Natural killer cell (primary cell): ENCODE measurements around the gene ARAP1. TPM values are rescaled to one million over a fixed set of nuclear protein-coding genes. Genes with fewer than 3 reads are reported as not detected.

Source experiments
- ATAC-seq, 3 donors: fragments of 150-1000 bp in 2 of 3; fragments of 200-7000 bp in 1 of 3; cut with Tn5 transposase; 1 replicate in 1 of 3; 2 replicates in 2 of 3; pipeline ENCODE4 v1.10.0; 2021; ENCODE audit warnings: mild to moderate bottlenecking in 2 of 3, moderate library complexity in 2 of 3
- DNase-seq, 2 donors: peaks; one replicate each; pipeline versions ENCODE4 v3.0.0 to v3.0.0-alpha.2; 2013 to 2021; ENCODE audit warnings: mixed read lengths in 1 of 2
- H3K27ac ChIP-seq: one replicate; pipeline ENCODE4 v1.5.1; 2013; ENCODE audit warnings: mild to moderate bottlenecking, low read length
- H3K27me3 ChIP-seq: one replicate; pipeline ENCODE4 v1.6.1; 2013; ENCODE audit warnings: low read length; ENCODE audit not compliant: control insufficient read depth, insufficient read depth
- H3K36me3 ChIP-seq: one replicate; pipeline ENCODE4 v1.6.1; 2013; ENCODE audit warnings: low read length; ENCODE audit not compliant: control insufficient read depth, insufficient read depth
- H3K4me1 ChIP-seq: one replicate; pipeline ENCODE4 v1.6.1; 2013; ENCODE audit warnings: low read length; ENCODE audit not compliant: control insufficient read depth, insufficient read depth
- H3K4me3 ChIP-seq: one replicate; pipeline ENCODE4 v1.5.1; 2013; ENCODE audit warnings: low read length
- H3K9me3 ChIP-seq: one replicate; pipeline ENCODE4 v1.6.1; 2013; ENCODE audit warnings: low read length; ENCODE audit not compliant: control insufficient read depth, insufficient read depth
- H3K27ac Mint-ChIP-seq, 2 donors: one replicate each; pipeline ENCODE4 v1.8.0; 2022; ENCODE audit warnings: mild to moderate bottlenecking in 2 of 2, mixed read lengths in 2 of 2, moderate library complexity in 1 of 2
- H3K27me3 Mint-ChIP-seq, 2 donors: one replicate each; pipeline ENCODE4 v1.8.0; 2022; ENCODE audit warnings: low read depth in 2 of 2, mixed read lengths in 2 of 2
- H3K36me3 Mint-ChIP-seq: one replicate; pipeline ENCODE4 v1.8.0; 2022; ENCODE audit warnings: mixed read lengths
- H3K4me1 Mint-ChIP-seq, 2 donors: one replicate each; pipeline ENCODE4 v1.8.0; 2022; ENCODE audit warnings: mixed read lengths in 2 of 2
- H3K4me3 Mint-ChIP-seq: one replicate; pipeline ENCODE4 v1.8.0; 2022; ENCODE audit warnings: mild to moderate bottlenecking, moderate library complexity, mixed read lengths
- H3K9me3 Mint-ChIP-seq, 2 donors: one replicate each; pipeline ENCODE4 v1.8.0; 2022; ENCODE audit warnings: mixed read lengths in 2 of 2
- WGBS: methylation state at CpG from one replicate; pipeline ENCODE4 v1.1.7; 2013; ENCODE audit warnings: missing lambda C conversion rate; ENCODE audit not compliant: insufficient coverage; 5-methylcytosine and 5-hydroxymethylcytosine counted together
- intact Hi-C: fragments of 100-400 bp; cut with micrococcal nuclease; formaldehyde crosslinking; loops from one replicate; pipeline ENCODE4 v1.14.2; 2022
- total RNA-seq, 4 donors: library from RNA; stranded (reverse); fragments of 120-200 nt in 1 of 4; gene quantifications; one replicate each; pipeline versions ENCODE4 v1.2.3 to v1.2.4, GENCODE V29; 2013 to 2022
- TF ChIP-seq, protein P1 (sequence below): fragments of 200-600 bp; IDR thresholded peaks from one replicate; pipeline ENCODE4 v1.8.0; 2022; ENCODE audit warnings: antibody characterized with exemption

Gene ARAP1
- total RNA-seq, 3 donors from 2014 or later (not counting 1 experiment from before 2014, with no cell fraction given): 293 to 327 (median 296) TPM

DNA sequence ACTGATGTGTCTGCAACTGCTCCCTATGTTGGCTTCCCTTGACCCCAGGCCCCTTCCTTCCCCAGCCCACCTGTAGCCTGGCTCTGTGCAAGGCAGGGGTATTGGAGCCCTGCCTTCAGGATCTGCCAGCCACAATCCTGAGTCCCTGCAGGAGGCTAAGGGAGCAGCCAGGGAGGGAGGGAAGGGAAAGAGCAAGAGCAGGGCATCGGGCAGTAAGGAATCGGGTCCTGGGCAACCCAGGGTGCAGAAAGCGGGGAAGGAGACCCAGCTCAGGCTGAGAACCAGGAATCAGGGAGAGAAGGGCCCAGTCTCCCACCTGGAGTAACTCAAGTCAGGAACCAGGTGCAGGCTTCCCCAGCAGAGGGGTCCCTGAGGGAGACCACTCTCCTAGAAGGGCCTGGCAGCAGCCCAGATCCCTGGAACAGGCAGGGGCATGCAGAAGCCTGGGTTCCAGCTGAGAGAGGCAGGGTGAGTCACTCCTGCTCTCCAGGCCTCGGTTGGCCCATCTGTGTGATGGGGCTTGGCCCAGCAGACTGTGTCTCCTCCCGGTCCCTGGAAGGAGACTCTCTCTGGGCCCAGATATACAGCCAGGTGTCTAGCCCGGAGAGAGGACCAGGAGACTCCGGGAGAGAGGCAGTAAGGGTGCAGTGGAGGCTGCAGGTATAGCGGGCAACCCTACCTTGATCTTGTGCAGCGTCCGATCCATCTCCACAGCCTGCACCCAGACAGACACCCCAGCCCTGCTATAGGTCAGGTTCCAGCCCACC lies 28.3 kb upstream of the ARAP1 start:
- no peak for DNase-seq
- no peaks in the 10 kb centered on the region for H3K27me3 ChIP-seq
- TF ChIP-seq, protein P1, sequence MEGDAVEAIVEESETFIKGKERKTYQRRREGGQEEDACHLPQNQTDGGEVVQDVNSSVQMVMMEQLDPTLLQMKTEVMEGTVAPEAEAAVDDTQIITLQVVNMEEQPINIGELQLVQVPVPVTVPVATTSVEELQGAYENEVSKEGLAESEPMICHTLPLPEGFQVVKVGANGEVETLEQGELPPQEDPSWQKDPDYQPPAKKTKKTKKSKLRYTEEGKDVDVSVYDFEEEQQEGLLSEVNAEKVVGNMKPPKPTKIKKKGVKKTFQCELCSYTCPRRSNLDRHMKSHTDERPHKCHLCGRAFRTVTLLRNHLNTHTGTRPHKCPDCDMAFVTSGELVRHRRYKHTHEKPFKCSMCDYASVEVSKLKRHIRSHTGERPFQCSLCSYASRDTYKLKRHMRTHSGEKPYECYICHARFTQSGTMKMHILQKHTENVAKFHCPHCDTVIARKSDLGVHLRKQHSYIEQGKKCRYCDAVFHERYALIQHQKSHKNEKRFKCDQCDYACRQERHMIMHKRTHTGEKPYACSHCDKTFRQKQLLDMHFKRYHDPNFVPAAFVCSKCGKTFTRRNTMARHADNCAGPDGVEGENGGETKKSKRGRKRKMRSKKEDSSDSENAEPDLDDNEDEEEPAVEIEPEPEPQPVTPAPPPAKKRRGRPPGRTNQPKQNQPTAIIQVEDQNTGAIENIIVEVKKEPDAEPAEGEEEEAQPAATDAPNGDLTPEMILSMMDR: no peak
- no peaks in the 10 kb centered on the region for H3K36me3 Mint-ChIP-seq
- H3K9me3 ChIP-seq: no peaks in the 10 kb centered on the region
- no peaks in the 10 kb centered on the region for H3K36me3 ChIP-seq
- no peak overlapping the region for H3K27ac ChIP-seq
- intact Hi-C loops: no loop called here
- H3K4me3 ChIP-seq: peak overlapping the region; percentile 20
- H3K27me3 Mint-ChIP-seq: peaks cover 0 to 7% of the 10 kb centered on the region in 2 donors
- H3K4me1 ChIP-seq: peaks cover 50% of the 10 kb centered on the region
- no peaks in the 10 kb centered on the region for H3K9me3 Mint-ChIP-seq
- no peak for ATAC-seq
- H3K27ac Mint-ChIP-seq: peak overlapping the region in 1 of 2 donors; percentile 57
- peaks cover 29 to 33% of the 10 kb centered on the region in 2 donors for H3K4me1 Mint-ChIP-seq
- H3K4me3 Mint-ChIP-seq: peak overlapping the region; percentile 59
- 97% methylated on average over 10 of the region's 10 CpGs for WGBS

DNA sequence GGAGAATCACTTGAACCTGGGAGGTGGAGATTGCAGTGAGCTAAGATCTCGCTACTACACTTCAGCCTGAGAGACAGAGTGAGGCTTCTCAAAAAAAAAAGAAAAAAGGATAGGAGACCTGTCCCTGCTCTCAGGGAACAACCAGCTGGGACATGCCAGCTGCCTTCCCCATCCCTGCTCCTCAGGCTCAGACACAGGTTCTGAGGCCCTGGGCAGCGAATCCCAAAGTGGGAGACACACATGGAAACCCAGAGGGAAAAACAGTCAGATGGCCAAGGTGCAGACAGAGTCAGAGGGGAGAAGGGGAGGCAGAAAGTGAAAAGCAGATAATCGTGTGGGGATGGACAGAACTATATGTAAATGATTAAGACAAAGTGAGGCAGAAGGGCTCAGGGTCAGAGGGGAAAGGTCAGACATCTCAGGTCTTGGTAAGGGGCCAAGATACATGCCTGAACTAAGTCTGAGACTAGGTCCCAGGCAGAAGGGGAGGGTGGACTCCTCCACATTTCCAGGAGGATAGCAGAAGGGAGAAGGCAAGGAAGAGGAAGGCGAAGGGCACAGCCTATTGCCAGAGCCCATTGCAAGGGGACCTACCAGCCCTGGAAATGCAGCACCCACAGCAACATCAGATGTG lies 27.4 kb upstream of the ARAP1 start:
- H3K36me3 Mint-ChIP-seq: no peaks in the 10 kb centered on the region
- 87% methylated on average over 4 of the region's 4 CpGs for WGBS
- no peaks in the 10 kb centered on the region for H3K36me3 ChIP-seq
- peak overlapping the region in 1 of 2 donors; percentile 25 for H3K27ac Mint-ChIP-seq
- H3K4me1 Mint-ChIP-seq: peaks cover 29 to 33% of the 10 kb centered on the region in 2 donors
- H3K9me3 ChIP-seq: no peaks in the 10 kb centered on the region
- H3K27ac ChIP-seq: no peak overlapping the region
- H3K27me3 Mint-ChIP-seq: peaks cover 0 to 7% of the 10 kb centered on the region in 2 donors
- no peaks in the 10 kb centered on the region for H3K9me3 Mint-ChIP-seq
- peak overlapping the region; percentile 75 for H3K4me3 Mint-ChIP-seq
- peaks cover 50% of the 10 kb centered on the region for H3K4me1 ChIP-seq
- ATAC-seq (no peak), DNase-seq (no peak)
- TF ChIP-seq, protein P1: no peak
- H3K27me3 ChIP-seq: no peaks in the 10 kb centered on the region
- intact Hi-C loops: no loop called here
- H3K4me3 ChIP-seq: no peak overlapping the region

DNA sequence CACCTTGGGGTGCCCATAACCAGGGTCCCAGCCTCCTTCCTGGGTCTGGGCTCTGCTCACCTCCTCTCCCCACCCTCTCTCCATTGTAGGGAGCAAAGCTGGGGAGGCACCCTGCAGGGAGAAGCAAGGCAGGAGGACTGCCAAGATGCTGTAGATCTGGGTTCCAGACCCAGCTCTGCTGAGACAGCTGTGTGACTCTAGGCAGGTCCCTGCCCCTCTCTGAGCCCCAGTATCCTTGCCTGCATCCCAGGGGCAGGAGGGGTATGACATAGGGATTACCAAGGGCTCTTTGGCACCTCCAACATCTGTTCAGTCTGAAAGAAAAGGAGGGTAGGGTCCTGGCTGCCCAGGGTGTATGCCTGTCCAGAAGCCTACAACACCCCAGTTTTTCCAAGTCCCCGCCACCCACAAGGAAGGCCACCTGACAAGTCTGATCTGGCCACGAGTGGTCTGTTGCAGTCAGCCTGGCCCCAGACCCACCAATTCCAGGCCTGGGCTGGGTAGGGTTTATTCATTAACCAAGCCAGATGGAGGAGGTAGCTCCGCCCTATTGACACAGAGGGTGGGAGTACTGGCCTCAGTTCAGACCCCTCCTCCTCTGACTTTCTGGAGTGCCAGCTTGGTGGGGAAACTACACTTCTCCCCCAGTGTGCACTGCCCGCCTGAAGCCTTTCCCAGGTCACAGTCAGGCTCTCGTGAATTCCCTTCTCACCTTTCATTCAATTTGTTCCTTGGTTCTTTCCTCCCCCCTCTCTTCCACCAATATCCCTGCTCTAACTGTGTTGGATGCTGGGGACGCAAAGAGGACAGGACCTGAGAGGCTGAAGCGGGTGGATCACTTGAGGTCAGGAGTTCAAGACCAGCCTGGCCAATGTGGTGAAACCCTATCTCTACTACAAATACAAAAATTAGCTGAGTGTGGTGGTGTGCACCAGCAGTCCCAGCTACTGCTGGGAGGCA lies 26.6 kb upstream of the ARAP1 start:
- Histone ChIP-seq H3K27me3 (no peaks in the 10 kb centered on the region), H3K9me3 (no peaks in the 10 kb centered on the region), H3K36me3 (no peaks in the 10 kb centered on the region), H3K27ac (no peak overlapping the region), H3K4me1 (peaks cover 50% of the 10 kb centered on the region), H3K4me3 (no peak overlapping the region)
- peak overlapping the region; percentile 75 for H3K4me3 Mint-ChIP-seq
- intact Hi-C loops: no loop called here
- ATAC-seq: no peak
- no peaks in the 10 kb centered on the region for H3K9me3 Mint-ChIP-seq
- peaks cover 0 to 7% of the 10 kb centered on the region in 2 donors for H3K27me3 Mint-ChIP-seq
- no peaks in the 10 kb centered on the region for H3K36me3 Mint-ChIP-seq
- TF ChIP-seq, protein P1: no peak
- WGBS: 97% methylated on average over 6 of the region's 7 CpGs
- peak overlapping the region in 1 of 2 donors; percentile 25 for H3K27ac Mint-ChIP-seq
- no peak for DNase-seq
- H3K4me1 Mint-ChIP-seq: peaks cover 29 to 36% of the 10 kb centered on the region in 2 donors
